H7 (cell line): ENCODE results near the gene INVS. TPM values are rescaled to one million over a fixed set of nuclear protein-coding genes. Genes with fewer than 3 reads are reported as not detected.
"Not testable (repeated sequence)": the region's sequence is repeated elsewhere in the genome, so short reads cannot be mapped to it uniquely, and the experiment has no call there.

Experiments used
- DNase-seq: peaks from one replicate; pipeline ENCODE4 v3.0.0; 2012
- H3K27me3 ChIP-seq: 2 replicates; pipeline ENCODE4 v1.6.0; 2011; ENCODE audit warnings: mild to moderate bottlenecking, low read length; ENCODE audit not compliant: control insufficient read depth, insufficient read depth
- H3K36me3 ChIP-seq: replicated peaks from 2 replicates; pipeline ENCODE4 v1.5.1; 2011; ENCODE audit warnings: low read length; ENCODE audit not compliant: control insufficient read depth, insufficient read depth
- H3K4me3 ChIP-seq: 2 replicates; pipeline ENCODE4 v1.5.1; 2011; ENCODE audit warnings: low read depth, mild to moderate bottlenecking, control low read depth, low read length, moderate library complexity; ENCODE audit not compliant: insufficient read depth
- total RNA-seq: library from RNA; depleted of rRNA; stranded (reverse); fragments of >200 nt; shearing (Covaris generic); gene quantifications from 2 replicates; pipeline ENCODE4 v1.2.3, GENCODE V29; 2014

Gene INVS
- total RNA-seq, 1 experiment from 2014 or later, result 9.4 TPM

DNA sequence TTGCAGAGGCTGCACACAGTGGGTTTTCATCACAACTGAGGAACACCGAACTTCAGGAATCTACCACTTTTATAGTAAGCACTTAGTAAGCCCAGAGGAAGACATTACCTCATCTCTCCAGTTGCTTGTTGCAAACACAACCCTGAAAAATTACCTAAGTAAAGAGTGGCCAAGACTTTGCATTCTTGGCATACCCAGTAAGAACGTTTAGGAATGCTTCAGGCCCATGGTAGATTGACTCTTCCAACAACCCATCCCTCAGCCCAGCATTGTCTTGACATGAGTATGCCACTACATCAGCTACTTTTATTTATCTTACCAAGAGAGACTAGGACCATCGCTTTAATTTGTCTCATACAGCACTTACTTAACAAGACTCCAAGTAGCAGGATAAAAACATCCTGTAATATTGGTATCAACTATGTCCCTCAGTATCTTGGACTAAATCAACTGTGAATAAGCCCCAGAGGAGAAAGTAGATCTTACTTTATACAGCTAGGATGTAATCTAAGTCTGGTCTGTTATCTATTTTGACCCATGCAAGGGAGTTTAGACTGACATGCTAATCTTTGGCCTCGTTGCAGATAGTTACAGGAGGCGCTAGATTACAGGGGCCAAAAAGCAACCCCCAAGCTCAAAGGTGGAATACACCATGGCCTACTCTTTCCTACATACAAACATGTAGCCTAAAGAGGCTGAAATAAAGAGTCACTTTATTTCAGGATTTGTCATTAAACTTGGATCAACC is 114.9 kb downstream of the INVS start:
- Histone ChIP-seq H3K4me3 (no peak overlapping the region), H3K36me3 (no peaks in the 10 kb centered on the region), H3K27me3 (no peaks in the 10 kb centered on the region)
- no peak for DNase-seq

DNA sequence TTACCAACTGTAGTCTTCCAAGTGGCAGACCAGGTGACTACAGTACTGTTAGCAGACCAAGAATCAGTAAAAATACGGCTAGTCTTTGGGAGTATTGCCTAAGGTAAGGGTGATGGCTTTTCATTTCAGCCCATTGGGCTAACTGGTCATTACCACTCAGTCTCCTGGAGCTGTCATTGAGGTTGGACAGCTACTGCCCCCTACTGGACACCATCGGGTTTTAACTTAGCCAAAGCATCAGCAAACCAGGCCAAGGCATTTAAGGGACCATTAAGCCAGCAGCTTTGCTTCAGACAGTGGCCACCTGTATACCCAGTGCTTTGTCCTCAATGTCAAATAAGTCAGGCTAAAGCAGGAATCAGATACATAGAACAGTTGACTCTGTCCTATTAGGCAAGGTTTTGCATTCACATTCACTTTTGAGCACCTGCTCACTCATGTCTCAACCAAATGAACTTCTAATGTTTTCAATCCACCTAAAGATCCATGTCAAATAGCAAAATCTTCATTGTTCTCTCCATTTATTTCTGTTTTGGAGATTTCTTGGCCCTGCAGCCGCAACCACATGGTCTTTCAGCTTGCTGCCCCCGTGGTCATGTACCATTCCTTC is 117.2 kb downstream of the INVS start:
- Histone ChIP-seq H3K36me3 (no peaks in the 10 kb centered on the region), H3K4me3 (no peak overlapping the region), H3K27me3 (no peaks in the 10 kb centered on the region)
- DNase-seq, result peak; percentile 47

DNA sequence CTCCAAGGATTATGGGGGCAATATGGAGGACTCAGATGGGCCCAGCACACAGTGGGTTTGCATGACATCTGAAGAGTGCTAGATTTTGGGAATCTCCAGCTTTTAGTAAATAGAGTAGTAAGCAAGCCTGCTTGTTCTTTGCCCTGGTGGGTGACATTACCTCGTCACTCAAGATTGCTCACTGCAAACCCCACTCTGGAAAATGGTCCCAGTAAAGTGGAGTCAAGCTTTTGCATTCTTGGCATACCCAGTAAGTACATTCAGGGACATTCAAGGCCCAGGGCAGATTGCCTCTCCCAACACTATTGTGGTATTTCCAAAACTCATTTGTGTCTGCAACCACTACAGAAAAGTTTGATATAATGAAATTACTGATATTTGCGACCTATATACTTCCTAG is 118.5 kb downstream of the INVS start:
- Histone ChIP-seq H3K4me3 (no peak overlapping the region), H3K36me3 (no peaks in the 10 kb centered on the region), H3K27me3 (no peaks in the 10 kb centered on the region)
- DNase-seq, result no peak

DNA sequence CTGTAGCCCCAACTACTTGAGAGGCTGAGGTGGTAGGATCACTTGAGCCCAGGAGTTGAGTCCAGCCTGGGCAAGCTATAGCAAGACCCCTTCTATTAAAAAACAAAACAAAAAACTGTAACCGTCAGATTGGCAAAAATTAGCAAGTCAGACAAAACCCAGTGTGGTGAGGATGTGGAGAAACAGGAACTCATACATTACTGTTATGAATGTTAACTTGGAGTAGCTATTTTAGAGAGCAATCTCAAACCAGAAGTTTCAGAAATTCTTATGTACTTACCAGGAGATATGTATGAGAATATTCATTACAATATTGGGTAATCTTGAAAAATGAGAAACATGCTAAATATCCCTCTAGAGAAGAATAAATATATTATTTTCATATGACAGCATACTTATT is 120.3 kb downstream of the INVS start:
- H3K4me3 ChIP-seq, result no peak overlapping the region
- H3K27me3 ChIP-seq, result no peaks in the 10 kb centered on the region
- DNase-seq, result no peak
- H3K36me3 ChIP-seq, result no peaks in the 10 kb centered on the region

DNA sequence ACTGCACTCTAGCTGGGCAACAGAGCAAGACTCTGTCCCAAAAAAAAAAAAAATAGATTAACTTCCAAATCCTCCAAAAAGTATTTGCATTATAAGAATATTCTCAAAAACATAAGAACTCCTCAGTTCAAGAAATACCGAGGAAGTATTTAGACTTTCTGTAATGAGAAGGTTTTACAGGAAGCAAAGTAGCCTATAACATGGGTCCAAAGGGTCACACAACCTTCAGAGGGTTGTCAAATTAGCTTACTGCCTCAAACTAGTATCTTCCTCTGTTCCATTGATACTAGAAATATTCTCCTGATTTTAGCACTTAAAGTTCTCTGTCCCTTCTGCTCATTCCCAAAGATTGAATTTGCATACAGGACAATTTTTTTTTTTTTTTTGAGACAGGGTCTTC is 121.9 kb downstream of the INVS start:
- DNase-seq, result no peak
- no peaks in the 10 kb centered on the region for H3K27me3 ChIP-seq
- no peak overlapping the region for H3K4me3 ChIP-seq
- no peaks in the 10 kb centered on the region for H3K36me3 ChIP-seq

DNA sequence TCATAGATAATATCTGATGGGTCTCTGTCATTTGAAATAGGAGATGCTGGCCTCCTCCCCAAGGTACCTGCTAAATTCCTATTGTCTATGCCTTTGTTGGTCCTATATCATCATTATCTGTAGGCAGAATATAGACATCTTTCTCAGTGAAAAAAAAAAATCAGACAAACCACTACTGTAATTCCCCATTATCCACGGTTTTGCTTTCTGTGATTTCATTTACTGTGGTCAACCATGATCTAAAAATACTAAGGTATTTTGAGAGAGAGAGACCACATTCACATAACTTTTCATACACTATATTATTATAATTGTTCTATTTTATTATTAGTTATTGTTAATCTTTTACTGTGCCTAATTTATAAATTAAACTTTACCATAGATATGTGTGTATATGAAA is 122.5 kb downstream of the INVS start:
- Histone ChIP-seq H3K4me3 (no peak overlapping the region), H3K36me3 (no peaks in the 10 kb centered on the region), H3K27me3 (no peaks in the 10 kb centered on the region)
- no peak for DNase-seq

DNA sequence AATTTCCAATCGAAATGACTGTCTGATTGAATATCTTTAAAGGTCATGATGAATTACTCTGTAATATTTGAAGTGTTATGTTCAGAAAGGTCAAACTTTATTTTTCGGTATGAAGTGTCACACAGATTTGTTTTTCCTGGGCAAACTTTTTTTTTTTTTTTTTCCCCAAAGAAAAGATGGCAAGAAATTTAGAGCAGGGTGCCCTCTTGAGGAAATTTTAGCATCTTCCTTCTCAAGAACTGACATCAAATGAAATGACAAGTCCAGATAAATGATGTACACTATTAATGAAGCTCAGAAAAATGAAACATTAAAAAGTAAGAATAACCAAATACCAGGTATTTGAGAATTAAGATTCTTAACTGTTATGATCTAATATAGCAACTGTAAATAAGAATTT is 123.6 kb downstream of the INVS start:
- Histone ChIP-seq H3K27me3 (no peaks in the 10 kb centered on the region), H3K4me3 (no peak overlapping the region), H3K36me3 (no peaks in the 10 kb centered on the region)
- DNase-seq, result peak; percentile 13

DNA sequence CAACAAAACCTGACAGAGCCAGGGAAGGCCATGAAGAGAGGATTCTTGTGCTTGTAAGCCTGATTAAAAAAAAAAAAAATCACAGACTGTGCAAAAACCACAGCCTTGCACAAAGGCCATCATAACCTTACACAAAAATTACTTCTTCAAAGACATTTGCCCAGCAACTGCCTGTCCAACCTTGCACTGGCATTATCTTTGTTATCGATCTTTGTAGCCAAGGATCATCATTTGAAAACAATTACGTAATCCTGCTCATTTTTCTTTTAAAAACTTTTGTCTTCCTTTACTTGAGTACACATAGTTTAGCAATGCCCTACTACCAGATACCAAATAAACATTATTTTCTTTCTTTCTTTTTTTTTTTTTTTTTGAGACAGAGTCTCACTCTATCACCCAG is 128.6 kb downstream of the INVS start:
- no peak overlapping the region for H3K4me3 ChIP-seq
- DNase-seq, result no peak
- no peaks in the 10 kb centered on the region for H3K27me3 ChIP-seq
- H3K36me3 ChIP-seq, result no peaks in the 10 kb centered on the region

DNA sequence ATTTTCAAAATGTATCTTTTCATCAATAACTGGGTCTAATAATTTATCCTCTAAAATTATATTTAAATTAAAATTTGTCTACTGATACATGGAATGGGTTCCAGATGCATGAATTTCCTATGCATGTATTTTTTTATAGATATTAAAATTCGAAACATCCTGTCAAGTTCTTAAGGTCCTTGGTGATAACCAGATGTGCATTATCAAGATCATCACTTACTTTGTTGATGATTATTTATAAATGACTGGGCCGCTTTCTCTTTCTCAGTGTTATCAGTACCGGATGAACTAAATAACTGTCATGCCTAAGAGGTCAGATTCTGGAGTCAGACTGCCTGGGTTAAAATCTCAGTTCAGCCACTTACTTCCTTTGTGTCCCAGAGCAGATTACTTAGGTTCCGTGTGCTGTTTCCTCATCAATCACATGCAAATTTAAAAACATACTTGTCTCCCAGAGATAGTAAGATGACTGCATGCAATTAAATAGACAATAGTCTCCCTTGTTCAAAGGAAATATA is 129.4 kb downstream of the INVS start:
- DNase-seq, result no peak
- Histone ChIP-seq H3K36me3 (no peaks in the 10 kb centered on the region), H3K27me3 (no peaks in the 10 kb centered on the region), H3K4me3 (no peak overlapping the region)

DNA sequence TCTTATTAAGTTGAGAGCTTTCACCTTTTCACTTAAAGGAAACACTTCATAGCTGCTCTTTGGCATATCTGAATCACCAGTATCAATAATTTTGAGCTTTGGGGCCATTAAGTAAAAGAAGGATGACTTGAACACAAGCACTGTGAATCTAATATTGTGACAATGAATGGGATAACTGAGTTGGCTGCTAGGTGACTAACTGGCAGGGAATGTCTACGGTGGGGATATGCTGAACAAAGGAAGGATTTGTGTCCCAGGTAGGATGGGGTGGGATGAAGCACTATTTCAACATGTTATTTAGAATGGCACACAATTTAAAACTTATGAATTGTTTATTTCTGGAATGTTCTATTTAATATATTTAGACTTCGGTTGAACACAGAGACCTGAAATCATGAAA is 130.1 kb downstream of the INVS start:
- Histone ChIP-seq H3K27me3 (no peaks in the 10 kb centered on the region), H3K4me3 (no peak overlapping the region), H3K36me3 (no peaks in the 10 kb centered on the region)
- no peak for DNase-seq

DNA sequence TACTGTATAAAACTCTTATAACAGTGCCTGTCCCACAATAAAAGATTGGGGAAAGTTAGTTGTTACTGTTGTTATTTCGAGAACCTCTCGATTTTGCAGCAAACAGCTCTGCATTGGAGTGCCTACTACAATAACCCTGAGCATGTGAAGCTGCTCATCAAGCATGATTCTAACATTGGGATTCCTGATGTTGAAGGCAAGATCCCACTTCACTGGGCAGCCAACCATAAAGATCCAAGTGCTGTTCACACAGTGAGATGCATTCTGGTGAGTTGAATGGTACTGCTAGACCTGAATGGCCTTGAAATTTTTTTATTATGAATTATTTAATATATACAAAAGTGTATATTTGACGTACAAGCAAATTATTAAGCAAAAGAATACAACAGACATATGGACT is 130.5 kb downstream of the INVS start:
- Histone ChIP-seq H3K36me3 (no peaks in the 10 kb centered on the region), H3K27me3 (no peaks in the 10 kb centered on the region), H3K4me3 (no peak overlapping the region)
- DNase-seq, result no peak

DNA sequence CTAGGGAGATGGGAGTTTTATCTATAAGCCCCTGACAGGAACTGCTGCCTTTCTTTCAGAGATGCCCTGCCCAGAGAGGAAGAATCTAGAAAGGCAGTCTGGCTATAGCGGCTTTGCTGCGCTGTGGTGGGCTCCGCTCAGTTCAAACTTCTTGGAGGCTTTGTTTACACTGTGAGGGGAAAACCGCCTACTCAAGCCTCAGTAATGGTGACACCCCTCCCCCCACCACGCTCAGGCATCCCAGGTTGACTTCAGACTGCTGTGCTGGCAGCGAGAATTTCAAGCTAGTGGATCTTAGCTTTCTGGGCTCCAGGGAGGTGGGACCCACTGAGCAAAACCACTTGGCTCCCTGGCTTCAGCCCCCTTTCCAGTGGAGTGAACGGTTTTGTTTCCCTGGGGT is 137.9 kb downstream of the INVS start:
- not testable (repeated sequence) for H3K4me3 ChIP-seq, H3K27me3 ChIP-seq, H3K36me3 ChIP-seq, DNase-seq

DNA sequence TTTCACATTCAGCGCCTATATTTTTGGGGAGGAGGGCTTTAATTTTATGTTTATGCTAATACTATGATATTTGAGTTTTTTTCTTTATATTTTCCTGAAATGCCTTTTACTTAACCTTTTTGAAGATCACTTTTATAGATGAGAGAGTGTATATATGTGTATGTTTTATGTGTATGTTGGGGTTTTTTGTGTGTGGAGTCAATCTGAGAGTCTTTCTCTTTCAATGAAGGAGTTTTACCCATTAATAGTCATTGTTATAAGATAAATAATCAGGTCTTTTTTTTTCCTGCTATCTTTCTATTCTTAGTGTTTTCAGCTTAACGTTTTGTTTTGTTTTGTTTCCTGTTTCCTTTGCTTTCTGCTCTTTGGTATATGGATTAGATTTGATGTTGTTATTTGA is 141.5 kb downstream of the INVS start:
- no peaks in the 10 kb centered on the region for H3K36me3 ChIP-seq

DNA sequence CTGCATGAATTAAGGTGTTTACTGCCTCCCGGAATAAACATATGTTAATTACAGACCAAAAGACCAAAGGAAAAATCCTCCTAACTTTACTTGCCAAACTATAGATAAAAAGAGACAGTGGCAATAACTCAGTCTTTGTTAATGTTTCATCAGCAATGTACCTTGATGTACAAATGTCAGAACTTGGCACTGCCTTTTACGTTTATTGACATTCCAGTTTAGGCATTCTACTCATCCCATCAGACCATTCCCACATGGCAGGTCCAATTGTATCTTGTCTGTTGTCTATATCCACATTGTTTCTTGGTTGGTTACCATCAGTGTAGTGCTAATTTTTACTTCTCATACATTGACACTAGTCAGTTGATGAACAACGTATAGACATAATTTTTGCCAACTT is 168.2 kb downstream of the INVS start:
- no peaks in the 10 kb centered on the region for H3K27me3 ChIP-seq
- DNase-seq, result no peak
- no peak overlapping the region for H3K4me3 ChIP-seq
- no peaks in the 10 kb centered on the region for H3K36me3 ChIP-seq

More for the DNA sequence above, 141.5 kb downstream of the INVS start:
- Histone ChIP-seq H3K27me3 (no peaks in the 10 kb centered on the region), H3K4me3 (no peak overlapping the region)
- no peak for DNase-seq

DNA sequence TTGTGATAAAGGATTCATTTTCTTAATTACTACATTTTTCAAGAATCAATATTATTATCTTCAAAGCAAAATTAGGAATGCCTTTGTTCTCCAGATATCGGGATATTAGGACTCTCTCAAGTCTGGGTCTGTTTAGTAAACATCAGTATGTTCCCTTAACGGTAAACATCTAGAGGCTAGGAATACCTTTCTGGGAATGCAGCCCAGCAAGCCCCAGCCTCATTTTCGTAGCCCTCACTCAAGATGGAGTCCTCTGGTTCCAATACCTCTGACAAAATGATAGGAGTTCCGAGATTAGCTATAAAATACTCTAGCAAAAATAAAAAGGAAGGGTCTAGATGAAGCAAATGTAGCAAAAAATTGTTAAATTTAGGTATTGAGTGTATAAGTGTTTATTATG is 169.2 kb downstream of the INVS start:
- no peak for DNase-seq
- no peak overlapping the region for H3K4me3 ChIP-seq
- H3K27me3 ChIP-seq, result no peaks in the 10 kb centered on the region
- H3K36me3 ChIP-seq, result no peaks in the 10 kb centered on the region
